ENCODE results near the gene ZC3H13. TPM values are rescaled to one million over a fixed set of nuclear protein-coding genes. Genes with fewer than 3 reads are reported as not detected.

Gene ZC3H13
- total RNA-seq, 1 experiment from 2014 or later: 9.5 TPM

DNA sequence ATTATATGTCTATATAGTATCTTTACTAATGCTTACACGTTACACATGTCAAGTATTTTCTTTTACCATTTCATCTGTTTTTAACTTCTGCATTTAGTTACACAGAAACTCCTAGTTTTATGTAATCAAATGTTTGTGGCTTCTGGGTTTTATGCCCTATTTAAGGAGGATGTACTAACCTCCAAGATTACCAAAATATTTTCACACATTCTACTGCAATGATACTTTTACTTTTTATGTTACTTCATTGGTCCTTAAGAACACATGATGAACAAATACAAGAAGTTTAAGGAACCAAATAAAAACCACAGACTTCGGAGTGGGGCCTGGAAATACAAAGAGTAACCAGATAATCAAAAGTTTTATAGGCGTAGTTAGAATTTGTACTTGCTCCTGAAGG is 37.2 kb downstream of the ZC3H13 start:
- CTCF ChIA-PET: no interaction called here
- H3F3A ChIP-seq (ENCODE audit: low read length, unreplicated experiment): no peaks in the 10 kb centered on the region
- no TSS peak for BruUV-seq (replicated peaks)
- DNase-seq: no peak
- ATAC-seq: no peak
- intact Hi-C loops (cut with micrococcal nuclease): no loop called here
- H2AFZ ChIP-seq (ENCODE audit: low read length): no peak overlapping the region
- no peaks in the 10 kb centered on the region for H3K27me3 ChIP-seq (ENCODE audit: low read length)
- no peak overlapping the region for H3K4me3 ChIP-seq (ENCODE audit: low read length)
- no peaks in the 10 kb centered on the region for H3K9me3 ChIP-seq (ENCODE audit: low read length)
- H3K4me1 ChIP-seq (ENCODE audit: insufficient read depth, low read length): peaks cover 11% of the 10 kb centered on the region
- no peaks in the 10 kb centered on the region for H3K9me2 ChIP-seq (replicated peaks; ENCODE audit: low read length)
- no peaks in the 10 kb centered on the region for H3K79me2 ChIP-seq (ENCODE audit: low read length)
- H3K9ac ChIP-seq (ENCODE audit: low read length): no peak overlapping the region
- peaks cover 19% of the 10 kb centered on the region for H3K36me3 ChIP-seq (ENCODE audit: low read depth, low read length)
- TF ChIP-seq EZH2 (IDR thresholded peaks at IDR 0.05; ENCODE audit: low read length, unreplicated experiment) (no peak), EZH2phosphoT487 (IDR thresholded peaks at IDR 0.05; ENCODE audit: borderline replicate concordance, low read length) (no peak)
- TF ChIP-seq, protein P1, sequence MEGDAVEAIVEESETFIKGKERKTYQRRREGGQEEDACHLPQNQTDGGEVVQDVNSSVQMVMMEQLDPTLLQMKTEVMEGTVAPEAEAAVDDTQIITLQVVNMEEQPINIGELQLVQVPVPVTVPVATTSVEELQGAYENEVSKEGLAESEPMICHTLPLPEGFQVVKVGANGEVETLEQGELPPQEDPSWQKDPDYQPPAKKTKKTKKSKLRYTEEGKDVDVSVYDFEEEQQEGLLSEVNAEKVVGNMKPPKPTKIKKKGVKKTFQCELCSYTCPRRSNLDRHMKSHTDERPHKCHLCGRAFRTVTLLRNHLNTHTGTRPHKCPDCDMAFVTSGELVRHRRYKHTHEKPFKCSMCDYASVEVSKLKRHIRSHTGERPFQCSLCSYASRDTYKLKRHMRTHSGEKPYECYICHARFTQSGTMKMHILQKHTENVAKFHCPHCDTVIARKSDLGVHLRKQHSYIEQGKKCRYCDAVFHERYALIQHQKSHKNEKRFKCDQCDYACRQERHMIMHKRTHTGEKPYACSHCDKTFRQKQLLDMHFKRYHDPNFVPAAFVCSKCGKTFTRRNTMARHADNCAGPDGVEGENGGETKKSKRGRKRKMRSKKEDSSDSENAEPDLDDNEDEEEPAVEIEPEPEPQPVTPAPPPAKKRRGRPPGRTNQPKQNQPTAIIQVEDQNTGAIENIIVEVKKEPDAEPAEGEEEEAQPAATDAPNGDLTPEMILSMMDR (conservative IDR thresholded peaks at IDR 0.05; ENCODE audit: low read depth, low read length): no peak
- H3K4me2 ChIP-seq (ENCODE audit: low read length): no peak overlapping the region
- no peak overlapping the region for H3K27ac ChIP-seq (ENCODE audit: low read length)
- H4K20me1 ChIP-seq (ENCODE audit: low read length): no peaks in the 10 kb centered on the region; the same call in 1 of the 2 replicates
- POLR2A ChIA-PET (ENCODE audit: unreplicated experiment): no interaction called here

DNA sequence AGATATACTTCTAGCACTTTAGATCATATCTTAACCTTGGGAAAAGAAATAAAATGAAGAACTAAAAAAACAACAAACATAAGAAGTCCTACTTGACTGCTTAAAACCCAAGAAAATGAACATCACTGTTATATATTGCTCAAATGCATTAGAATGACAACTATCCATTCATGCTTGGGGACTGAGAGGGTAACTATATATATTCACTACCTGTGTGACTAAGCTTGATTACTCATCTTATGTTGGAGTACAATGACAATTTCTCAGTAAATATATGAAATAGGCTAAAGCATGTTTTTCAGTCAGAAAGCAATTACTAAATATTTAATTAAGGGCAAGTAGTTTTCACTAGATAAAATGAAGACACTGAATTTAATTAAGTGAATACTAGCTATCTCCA is 40.1 kb downstream of the ZC3H13 start:
- H3K79me2 ChIP-seq (ENCODE audit: low read length): no peaks in the 10 kb centered on the region
- H2AFZ ChIP-seq (ENCODE audit: low read length): no peak overlapping the region
- ATAC-seq: peak; percentile 93
- DNase-seq: peak; percentile 57
- TF ChIP-seq, protein P1 (conservative IDR thresholded peaks at IDR 0.05; ENCODE audit: low read depth, low read length): no peak
- TF ChIP-seq EZH2 (IDR thresholded peaks at IDR 0.05; ENCODE audit: low read length, unreplicated experiment) (no peak), EZH2phosphoT487 (IDR thresholded peaks at IDR 0.05; ENCODE audit: borderline replicate concordance, low read length) (no peak)
- H3K4me2 ChIP-seq (ENCODE audit: low read length): peak overlapping the region; percentile 44; the same call in 1 of the 2 replicates
- H3K4me3 ChIP-seq (ENCODE audit: low read length): no peak overlapping the region
- no TSS peak for BruUV-seq (replicated peaks)
- H3K9me3 ChIP-seq (ENCODE audit: low read length): no peaks in the 10 kb centered on the region
- H3K4me1 ChIP-seq (ENCODE audit: insufficient read depth, low read length): peaks cover 11% of the 10 kb centered on the region
- ChIA-PET CTCF (interaction anchor here (0.5 kb wide), 1 partner anchor 148 kb away, joined by 3 read pairs; no protein-coding TSS in a partner anchor), POLR2A (ENCODE audit: unreplicated experiment) (no interaction called here)
- H3K9me2 ChIP-seq (replicated peaks; ENCODE audit: low read length): no peaks in the 10 kb centered on the region
- intact Hi-C loops (cut with micrococcal nuclease): no loop called here
- H3F3A ChIP-seq (ENCODE audit: low read length, unreplicated experiment): no peaks in the 10 kb centered on the region
- no peaks in the 10 kb centered on the region for H3K27me3 ChIP-seq (ENCODE audit: low read length)
- H3K36me3 ChIP-seq (ENCODE audit: low read depth, low read length): peaks cover 25% of the 10 kb centered on the region
- no peak overlapping the region for H3K9ac ChIP-seq (ENCODE audit: low read length)
- no peak overlapping the region for H3K27ac ChIP-seq (ENCODE audit: low read length)
- H4K20me1 ChIP-seq (ENCODE audit: low read length): no peaks in the 10 kb centered on the region; the same call in 1 of the 2 replicates

- TF ChIP-seq EZH2 (IDR thresholded peaks at IDR 0.05; ENCODE audit: low read length, unreplicated experiment): no peak
- TF ChIP-seq, protein P1 (conservative IDR thresholded peaks at IDR 0.05; ENCODE audit: low read depth, low read length): peak; percentile 42
- Histone ChIP-seq H3K79me2 (ENCODE audit: low read length) (no peaks in the 10 kb centered on the region), H3F3A (ENCODE audit: low read length, unreplicated experiment) (no peaks in the 10 kb centered on the region), H3K4me3 (ENCODE audit: low read length) (no peak overlapping the region), H3K36me3 (ENCODE audit: low read depth, low read length) (peaks cover 13% of the 10 kb centered on the region; the same call in 1 of the 2 replicates), H3K9ac (ENCODE audit: low read length) (no peak overlapping the region), H3K4me2 (ENCODE audit: low read length) (no peak overlapping the region), H3K9me2 (replicated peaks; ENCODE audit: low read length) (no peaks in the 10 kb centered on the region), H2AFZ (ENCODE audit: low read length) (no peak overlapping the region), H4K20me1 (ENCODE audit: low read length) (no peaks in the 10 kb centered on the region; the same call in 1 of the 2 replicates), H3K27me3 (ENCODE audit: low read length) (no peaks in the 10 kb centered on the region), H3K9me3 (ENCODE audit: low read length) (no peaks in the 10 kb centered on the region), H3K4me1 (ENCODE audit: insufficient read depth, low read length) (peaks cover 11% of the 10 kb centered on the region), H3K27ac (ENCODE audit: low read length) (no peak overlapping the region)
- POLR2A ChIA-PET (ENCODE audit: unreplicated experiment): no interaction called here
- intact Hi-C loops (cut with micrococcal nuclease): no loop called here
- DNase-seq: no peak
- no peak for ATAC-seq
- CTCF ChIA-PET: interaction anchor here (0.6 kb wide), 1 partner anchor 202 kb away, joined by 3 read pairs; no protein-coding TSS in a partner anchor
- no TSS peak for BruUV-seq (replicated peaks)
These were observed 42.4 kb downstream of the ZC3H13 start for GRCh38 chr13:46010148-46010547.
